Panc1 (cell line): ENCODE results near the gene FAM222B.

Source experiments
- CTCF ChIP-seq: fragments of 450-650 bp; IDR thresholded peaks from 2 replicates; pipeline ENCODE4 v1.5.1; 2017; ENCODE audit warnings: mild to moderate bottlenecking
- POLR2AphosphoS5 ChIP-seq: IDR thresholded peaks from 2 replicates; pipeline ENCODE4 v1.6.1; 2012; ENCODE audit warnings: mild to moderate bottlenecking, low read depth, low read length, moderate library complexity

GRCh38 chr17:28751600-28752366 lies 90.8 kb downstream of the FAM222B start:
- TF ChIP-seq POLR2AphosphoS5 (0 out of 2 replicates have a peak, but pooled peaks have one; percentile 30), CTCF (no peak)
